PC-9 (cell line): ENCODE results near the gene EZH2. TPM values are rescaled to one million over a fixed set of nuclear protein-coding genes. Genes with fewer than 3 reads are reported as not detected.

ENCODE experiments used
- BruUV-seq: library from RNA; stranded (reverse); fragments of 400-500 nt; replicated peaks from 2 replicates; lab custom pipeline; 2021; lab: Mats Ljungman, UMichigan
- CTCF ChIA-PET: fragments of 300-600 bp; sonication (Branson Sonifier 250); formaldehyde crosslinking; loops from one replicate; lab custom pipeline; 2022; ENCODE audit warnings: antibody characterized with exemption; lab: Charles Lee
- POLR2A ChIA-PET: fragments of 300-600 bp; sonication (Branson Sonifier 250); formaldehyde crosslinking; loops from one replicate; lab custom pipeline; 2022; ENCODE audit warnings: antibody characterized with exemption; ENCODE audit not compliant: unreplicated experiment; lab: Charles Lee
- DNase-seq, 2 experiments: peaks; one replicate each; pipeline versions ENCODE4 v3.0.0 to v3.0.0-alpha.2; 2015 to 2022; ENCODE audit warnings: mixed read lengths in 1 of 2
- H2AFZ ChIP-seq: fragments of 200-600 bp; sonication (generic); 2 replicates; pipeline ENCODE4 v1.8.1; 2017; ENCODE audit warnings: antibody characterized with exemption
- H3F3A ChIP-seq: fragments of 200-600 bp; sonication (generic); 2 replicates; pipeline ENCODE4 v1.8.1; 2017; ENCODE audit warnings: antibody characterized with exemption, mild to moderate bottlenecking, low read depth; ENCODE audit not compliant: insufficient read depth
- H3K27ac ChIP-seq: fragments of 200-600 bp; sonication (generic); 2 replicates; pipeline ENCODE4 v1.6.1; 2016; ENCODE audit warnings: mixed run types
- H3K27me3 ChIP-seq: fragments of 200-600 bp; sonication (generic); 2 replicates; pipeline ENCODE4 v1.6.1; 2016; ENCODE audit warnings: low read depth, mixed run types; ENCODE audit not compliant: insufficient read depth
- H3K36me3 ChIP-seq: fragments of 200-600 bp; sonication (generic); 2 replicates; pipeline ENCODE4 v1.6.1; 2016; ENCODE audit warnings: low read depth, mixed run types
- H3K4me1 ChIP-seq: fragments of 200-600 bp; sonication (generic); replicated peaks from 2 replicates; pipeline ENCODE4 v1.6.1; 2016; ENCODE audit warnings: mixed run types; ENCODE audit not compliant: insufficient read depth
- H3K4me2 ChIP-seq: fragments of 200-600 bp; sonication (generic); 2 replicates; pipeline ENCODE4 v1.6.1; 2017; ENCODE audit warnings: mixed run types
- H3K4me3 ChIP-seq: fragments of 200-600 bp; sonication (generic); 2 replicates; pipeline ENCODE4 v1.6.1; 2016; ENCODE audit warnings: mixed run types
- H3K79me2 ChIP-seq: fragments of 200-600 bp; sonication (generic); 2 replicates; pipeline ENCODE4 v1.6.1; 2017; ENCODE audit warnings: low read depth, mixed run types
- H3K9me2 ChIP-seq: fragments of 200-600 bp; sonication (generic); 2 replicates; pipeline ENCODE4 v1.8.1; 2017; ENCODE audit warnings: mild to moderate bottlenecking; ENCODE audit not compliant: insufficient read depth
- H3K9me3 ChIP-seq: fragments of 200-600 bp; sonication (generic); 2 replicates; pipeline ENCODE4 v1.8.1; 2016; ENCODE audit warnings: low read depth; ENCODE audit not compliant: insufficient read depth
- H4K20me1 ChIP-seq: fragments of 200-600 bp; sonication (generic); 2 replicates; pipeline ENCODE4 v1.8.1; 2017; ENCODE audit not compliant: insufficient read depth
- CTCF ChIP-seq: fragments of 200-600 bp; sonication (generic); conservative IDR thresholded peaks from 2 replicates; pipeline ENCODE4 v1.6.1; 2017; ENCODE audit warnings: mixed run types, antibody characterized with exemption, mild to moderate bottlenecking, moderate library complexity
- EZH2 ChIP-seq: fragments of 200-600 bp; sonication (generic); IDR thresholded peaks from 2 replicates; pipeline ENCODE4 v1.8.0; 2017; ENCODE audit warnings: antibody characterized with exemption, low read depth
- intact Hi-C: fragments of 100-400 bp; cut with micrococcal nuclease; formaldehyde crosslinking; loops from one replicate; pipeline ENCODE4 v1.10.0; 2022; ENCODE audit not compliant: unreplicated experiment
- total RNA-seq: library from RNA; stranded (reverse); gene quantifications from 2 replicates; pipeline ENCODE4 v1.2.3, GENCODE V29; 2021

The EZH2 gene
- total RNA-seq, 1 experiment from 2014 or later = 48.6 TPM

- BruUV-seq = no TSS peak
- ChIA-PET POLR2A (no interaction called here), CTCF (no interaction called here)
- TF ChIP-seq EZH2 = no peak
- no peak for TF ChIP-seq CTCF
- intact Hi-C loops = no loop called here
- H3K4me2 ChIP-seq = no peak overlapping the region
- H3K4me1 ChIP-seq = 0 out of 2 replicates have a peak, but pooled peaks cover 4% of the 10 kb centered on the region
- H3K36me3 ChIP-seq = no peaks in the 10 kb centered on the region
- no peaks in the 10 kb centered on the region; the same call in 1 of the 2 replicates for H4K20me1 ChIP-seq
- no peak overlapping the region for H2AFZ ChIP-seq
- H3K9me3 ChIP-seq = peaks cover 4% of the 10 kb centered on the region
- no peaks in the 10 kb centered on the region; the same call in 1 of the 2 replicates for H3F3A ChIP-seq
- no peaks in the 10 kb centered on the region for H3K9me2 ChIP-seq
- DNase-seq = no peak
- H3K27me3 ChIP-seq = no peaks in the 10 kb centered on the region
- peaks cover 85% of the 10 kb centered on the region for H3K79me2 ChIP-seq
- no peak overlapping the region for H3K4me3 ChIP-seq
- H3K27ac ChIP-seq = no peak overlapping the region
Observed at GRCh38 chr7:148871030-148871429, 13.1 kb downstream of the EZH2 start.

- no peaks in the 10 kb centered on the region for H3K36me3 ChIP-seq
- no peaks in the 10 kb centered on the region for H3K9me2 ChIP-seq
- ChIA-PET POLR2A (no interaction called here), CTCF (no interaction called here)
- H3K4me2 ChIP-seq = no peak overlapping the region
- no peaks in the 10 kb centered on the region for H3K27me3 ChIP-seq
- H3K4me1 ChIP-seq = peaks cover 12% of the 10 kb centered on the region
- H3K4me3 ChIP-seq = no peak overlapping the region
- intact Hi-C loops = no loop called here
- TF ChIP-seq CTCF = no peak
- TF ChIP-seq EZH2 = no peak
- H3K27ac ChIP-seq = no peak overlapping the region
- no peak overlapping the region for H2AFZ ChIP-seq
- H3K79me2 ChIP-seq = peaks cover 85% of the 10 kb centered on the region
- no peaks in the 10 kb centered on the region; the same call in 1 of the 2 replicates for H4K20me1 ChIP-seq
- peaks cover 4% of the 10 kb centered on the region for H3K9me3 ChIP-seq
- no TSS peak for BruUV-seq
- H3F3A ChIP-seq = 0 out of 2 replicates have a peak, but pooled peaks cover 8% of the 10 kb centered on the region
- no peak for DNase-seq
Observed at GRCh38 chr7:148868378-148868674, 15.8 kb downstream of the EZH2 start.

GRCh38 chr7:148867596-148868377 lies 16.3 kb downstream of the EZH2 start:
- Histone ChIP-seq H3K4me2 (no peak overlapping the region), H3K36me3 (no peaks in the 10 kb centered on the region), H3K9me2 (no peaks in the 10 kb centered on the region), H2AFZ (no peak overlapping the region), H3K4me3 (no peak overlapping the region), H4K20me1 (no peaks in the 10 kb centered on the region; the same call in 1 of the 2 replicates), H3K79me2 (peaks cover 85% of the 10 kb centered on the region), H3F3A (0 out of 2 replicates have a peak, but pooled peaks cover 8% of the 10 kb centered on the region), H3K9me3 (peaks cover 4% of the 10 kb centered on the region), H3K27me3 (no peaks in the 10 kb centered on the region), H3K4me1 (peaks cover 12% of the 10 kb centered on the region), H3K27ac (no peak overlapping the region)
- no peak for DNase-seq
- CTCF ChIA-PET = no interaction called here
- TF ChIP-seq CTCF (no peak), EZH2 (no peak)
- POLR2A ChIA-PET = no interaction called here
- intact Hi-C loops = no loop called here
- no TSS peak for BruUV-seq
